NCI-H2227 treated with DMSO at 0.1 percent for 48 hours (cell line): Measurements from ENCODE around the gene STMP1.
"Not testable (repeated sequence)": the region's sequence is repeated elsewhere in the genome, so short reads cannot be mapped to it uniquely, and the experiment has no call there.

Experiments used
- DNase-seq: peaks from one replicate; lab custom pipeline; 2025; lab: John Stamatoyannopoulos, UW

The STMP1 gene

DNA sequence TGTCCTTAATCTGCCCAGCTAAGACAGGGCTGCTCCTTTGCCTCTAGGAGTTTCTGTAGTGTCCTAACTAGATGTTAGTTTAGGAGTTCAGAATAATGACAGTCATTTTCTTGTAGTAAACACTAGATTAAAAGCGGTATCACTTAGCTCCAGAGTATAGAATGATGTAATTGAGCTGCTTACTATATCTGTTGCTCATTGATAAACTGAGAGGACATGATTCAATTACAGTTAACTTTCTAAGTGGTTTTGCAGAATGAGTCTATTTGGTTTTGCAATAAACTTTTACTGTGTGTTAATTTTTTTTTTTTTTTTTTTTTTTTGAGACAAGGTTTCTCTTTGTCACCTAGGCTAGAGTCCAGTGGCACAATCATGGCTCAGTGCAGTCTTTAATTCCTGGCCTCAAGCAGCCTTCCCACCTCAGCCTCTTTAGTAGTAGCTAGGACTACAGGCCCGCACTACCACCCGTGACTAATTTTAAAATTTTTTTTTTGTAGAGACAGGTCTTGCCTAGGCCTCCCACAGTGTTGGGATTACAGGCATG is 1.8 kb downstream of the STMP1 start:
- no peak for DNase-seq

DNA sequence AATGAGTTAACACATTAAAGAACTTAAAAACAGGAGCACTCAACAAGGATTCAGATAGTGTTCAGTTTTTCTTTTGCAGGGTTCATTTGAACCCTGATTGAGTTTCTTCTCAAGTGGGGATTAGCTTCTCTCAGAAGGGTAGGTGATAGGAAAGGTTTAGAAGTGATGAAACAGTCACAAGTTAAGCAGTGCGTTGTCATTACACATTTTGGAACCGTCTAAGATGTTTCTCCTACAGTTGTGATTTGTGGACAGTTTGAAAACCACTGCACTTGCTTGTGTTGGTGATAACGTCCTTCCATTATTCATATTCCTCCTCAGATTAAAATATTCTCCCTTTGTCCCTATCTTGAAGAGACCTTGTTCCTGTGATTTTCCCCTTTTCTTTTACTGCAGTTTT is 2.7 kb downstream of the STMP1 start:
- no peak for DNase-seq

DNA sequence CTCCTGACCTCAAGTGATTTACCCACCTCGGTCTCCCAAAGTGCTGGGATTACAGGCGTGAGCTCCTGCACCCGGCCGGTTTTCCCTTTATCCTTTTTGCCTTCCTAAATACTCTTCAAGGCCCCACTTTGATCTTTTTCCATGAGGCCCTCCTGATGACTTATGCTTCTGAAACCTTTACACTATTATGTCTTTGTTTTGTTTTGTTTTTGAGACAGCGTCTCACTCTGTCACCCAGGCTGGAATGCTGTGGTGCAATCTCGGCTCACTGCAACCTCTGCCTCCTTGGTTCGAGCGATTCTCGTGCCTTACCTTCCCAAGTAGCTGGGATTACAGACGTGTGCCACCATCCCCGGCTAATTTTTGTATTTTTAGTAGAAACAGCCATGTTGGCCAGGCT is 3.8 kb downstream of the STMP1 start:
- DNase-seq, result no peak

DNA sequence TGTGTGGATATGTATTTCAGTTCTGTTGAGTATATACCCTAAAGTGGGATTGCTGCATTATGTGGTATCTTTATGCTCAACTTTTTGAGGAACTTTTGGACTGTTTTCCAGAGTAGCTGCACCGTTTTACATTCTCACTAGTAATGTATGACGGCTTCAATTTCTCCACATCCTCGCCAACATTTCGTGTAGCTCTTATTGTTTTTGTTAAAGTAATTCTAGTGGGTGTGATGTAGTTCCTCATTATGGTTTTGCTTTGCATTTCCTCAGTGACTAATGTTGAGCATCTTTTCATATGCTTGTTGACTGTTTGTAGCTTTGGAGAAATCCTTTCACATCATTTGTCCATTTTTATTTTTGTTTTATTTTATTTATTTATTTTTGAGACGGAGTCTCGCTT is 4.5 kb downstream of the STMP1 start:
- no peak for DNase-seq

DNA sequence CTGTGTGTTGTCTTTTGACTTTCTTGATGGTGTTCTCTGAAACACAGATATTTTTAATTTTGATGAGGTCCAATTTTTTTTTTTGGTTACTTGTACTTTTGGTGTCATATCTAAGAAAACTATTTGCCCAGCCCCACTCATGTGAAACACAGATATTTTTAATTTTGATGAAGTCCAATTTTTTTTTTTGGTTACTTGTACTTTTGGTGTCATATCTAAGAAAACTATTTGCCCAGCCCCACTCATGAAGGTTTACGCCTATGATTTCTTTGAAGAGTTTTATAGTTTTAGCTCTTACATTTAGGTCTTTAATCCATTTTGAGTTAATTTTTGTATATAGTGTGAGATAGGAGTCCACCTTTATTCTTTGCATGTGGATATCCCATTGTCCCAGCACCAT is 5.3 kb downstream of the STMP1 start:
- DNase-seq, result not testable (repeated sequence)

DNA sequence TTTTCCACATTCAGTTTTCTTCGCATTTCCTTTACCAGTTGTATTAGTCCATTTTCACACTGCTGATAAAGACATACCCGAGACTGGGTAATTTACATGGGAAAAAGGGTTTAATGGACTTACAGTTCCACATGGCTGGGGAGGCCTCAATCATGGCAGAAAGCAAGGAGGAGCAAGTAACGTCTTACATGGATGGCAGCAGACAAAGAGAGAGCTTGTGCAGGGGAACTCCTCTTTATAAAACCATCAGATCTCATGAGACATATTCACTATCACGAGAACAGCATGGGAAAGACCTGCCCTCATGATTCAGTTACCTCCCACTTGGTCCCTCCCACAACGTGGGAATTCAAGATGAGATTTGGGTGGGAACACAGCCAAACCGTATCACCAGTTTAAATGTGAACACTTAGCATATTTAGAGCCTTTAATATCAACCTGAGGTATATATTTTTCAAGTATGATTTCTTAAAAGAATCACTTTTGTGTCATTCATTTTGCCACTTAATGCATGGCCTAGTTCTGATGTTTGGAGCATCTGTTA is 6.6 kb downstream of the STMP1 start:
- not testable (repeated sequence) for DNase-seq

DNA sequence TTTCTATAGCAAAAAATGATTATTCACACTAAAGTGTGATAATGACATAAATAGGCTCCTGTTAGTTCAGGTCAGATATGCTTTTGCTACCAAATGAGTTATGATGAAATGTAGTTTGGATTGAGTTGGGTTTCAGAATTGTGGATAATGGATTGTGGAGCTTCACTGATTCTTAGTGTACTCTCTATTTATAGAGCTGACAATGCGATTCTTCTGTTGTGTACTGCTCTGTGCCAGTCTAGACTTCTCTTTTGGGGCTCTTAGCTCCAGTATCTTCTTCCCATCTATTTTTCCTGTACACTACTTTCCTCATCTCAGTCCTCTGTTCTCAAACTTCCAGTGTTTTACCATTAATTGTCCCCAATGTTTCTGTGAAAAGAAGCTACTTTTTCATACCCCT is 7.5 kb downstream of the STMP1 start:
- DNase-seq, result no peak

DNA sequence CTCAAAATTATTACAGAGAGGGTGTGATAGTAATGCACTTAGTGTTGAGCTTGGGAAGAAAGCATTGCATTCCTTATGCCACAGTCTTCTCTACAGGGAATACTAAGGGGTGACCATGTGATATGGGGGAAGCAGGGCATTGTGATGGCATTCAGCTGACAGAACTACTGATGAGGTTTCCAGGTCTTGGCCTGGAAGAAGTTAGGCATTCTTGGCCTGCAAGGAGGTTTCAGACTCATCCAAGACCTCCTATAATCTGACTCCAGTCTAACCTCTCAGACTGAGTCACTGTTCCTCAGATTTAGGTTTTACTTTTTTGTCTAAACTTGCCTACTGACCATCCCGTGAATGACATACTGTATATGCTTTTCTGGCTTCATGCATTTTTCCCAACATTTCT is 7.9 kb downstream of the STMP1 start:
- no peak for DNase-seq

DNA sequence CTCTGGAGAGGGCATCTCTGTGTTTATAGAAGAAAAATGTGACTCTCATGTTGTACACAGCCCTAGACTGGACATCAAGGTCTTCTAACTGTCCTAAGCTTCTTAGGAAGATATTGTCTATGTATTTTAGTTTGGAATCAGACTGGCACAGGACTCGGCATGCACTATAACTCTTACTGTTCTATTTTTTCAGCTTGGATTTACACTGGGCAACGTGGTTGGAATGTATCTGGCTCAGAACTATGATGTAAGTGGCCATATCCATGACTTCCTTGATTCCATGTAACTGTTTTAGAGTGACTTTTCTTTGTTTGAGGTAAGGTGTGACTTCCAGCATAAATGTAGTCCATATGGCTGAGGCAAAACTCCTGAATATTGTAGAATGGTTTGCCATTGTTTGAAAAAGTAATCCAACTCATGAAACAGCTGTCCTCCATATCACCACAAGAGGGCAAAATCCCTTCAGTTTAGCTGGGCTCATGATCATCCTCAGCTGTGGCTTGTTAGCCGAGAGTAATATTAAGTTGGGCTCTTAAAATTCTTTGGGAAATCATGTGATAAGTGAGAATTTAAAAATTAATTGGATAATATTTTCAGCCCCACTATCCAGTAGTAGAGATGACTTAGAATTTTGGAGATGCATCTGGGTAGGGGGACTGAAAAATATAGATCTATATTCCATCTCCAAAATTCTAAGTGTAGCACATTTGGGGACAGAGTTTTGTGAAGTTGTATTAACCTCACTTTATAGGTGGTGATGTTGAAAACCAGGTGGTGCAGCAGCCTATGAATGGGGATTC is 10.4 kb downstream of the STMP1 start:
- peak; percentile 30 for DNase-seq

DNA sequence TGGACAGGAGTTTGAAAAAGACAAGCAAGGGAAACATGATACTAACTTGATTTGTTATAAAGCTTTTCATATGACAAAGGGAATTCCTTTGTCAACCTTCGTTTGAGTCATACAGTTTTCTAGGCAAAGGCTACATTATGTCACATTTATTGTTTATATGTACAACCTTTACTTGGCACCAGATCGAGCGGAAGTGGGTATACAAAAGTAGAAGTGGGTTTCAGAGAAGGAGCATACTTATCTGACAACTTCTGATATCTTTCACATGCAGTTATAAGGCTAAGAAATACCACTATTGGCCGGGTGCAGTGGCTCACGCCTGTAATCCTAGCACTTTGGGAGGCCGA is 11.0 kb downstream of the STMP1 start:
- DNase-seq, result no peak

DNA sequence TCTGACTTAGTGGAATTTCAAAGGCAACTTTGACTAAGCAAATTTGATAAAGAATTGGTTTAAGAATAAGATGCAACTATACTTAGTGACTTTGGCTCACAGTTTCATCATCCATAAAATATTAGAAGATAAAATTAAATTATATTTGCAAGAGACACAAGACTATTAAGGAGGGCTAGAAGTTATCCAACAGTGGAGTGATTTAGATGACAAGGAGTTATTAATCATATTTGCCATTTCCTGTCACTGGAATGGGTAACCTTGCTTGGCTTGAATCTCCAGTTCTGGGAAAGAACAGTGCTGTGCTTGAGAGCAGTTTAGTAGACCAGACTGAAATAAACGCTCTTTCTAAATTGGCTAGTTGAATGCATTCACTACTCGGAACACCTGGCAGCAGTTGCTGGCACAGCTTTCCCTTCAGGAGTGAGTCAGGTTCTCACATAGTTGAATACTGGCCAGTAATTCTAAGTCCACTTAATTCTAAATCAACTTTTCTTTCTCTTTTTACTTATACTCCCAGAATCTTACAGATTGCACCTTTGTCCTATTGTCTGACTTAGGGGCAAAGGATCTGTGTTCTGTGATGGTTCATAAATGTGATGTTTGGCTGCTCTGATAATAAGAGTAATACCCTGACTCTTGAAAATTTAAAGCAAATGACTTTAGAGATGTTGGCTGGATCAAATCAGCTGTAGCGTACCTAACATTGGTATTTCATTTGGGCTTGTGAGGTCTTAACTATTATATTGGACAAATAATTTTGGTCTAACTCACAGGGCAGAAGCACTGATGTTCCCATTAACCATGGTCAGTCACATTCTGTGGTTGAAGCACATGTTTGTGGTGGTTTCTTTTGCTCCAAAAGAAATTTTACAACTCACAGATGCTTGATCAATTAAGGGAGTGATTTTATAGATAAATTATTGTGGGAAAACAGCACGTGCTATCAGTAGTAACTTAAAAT is 16.6 kb downstream of the STMP1 start:
- DNase-seq, result no peak

DNA sequence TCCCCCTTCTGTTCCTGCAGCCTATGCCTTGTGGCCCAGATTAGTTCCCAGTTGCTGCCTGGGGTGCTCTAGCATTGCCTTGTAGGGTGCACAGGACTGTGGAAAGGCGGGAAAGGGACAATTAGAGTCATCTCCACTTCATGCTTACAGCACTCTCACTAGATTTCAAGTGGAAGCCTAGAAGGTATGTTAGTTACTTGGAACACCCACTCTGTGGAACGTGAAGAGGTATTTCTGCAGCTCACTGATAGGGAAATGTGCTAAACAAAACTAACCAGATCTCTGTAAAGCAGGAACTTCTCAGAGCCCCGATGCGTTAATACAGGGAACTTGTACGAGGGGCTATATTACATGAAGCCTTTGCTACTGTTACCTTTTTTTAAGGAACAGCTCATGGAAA is 19.4 kb downstream of the STMP1 start:
- no peak for DNase-seq

DNA sequence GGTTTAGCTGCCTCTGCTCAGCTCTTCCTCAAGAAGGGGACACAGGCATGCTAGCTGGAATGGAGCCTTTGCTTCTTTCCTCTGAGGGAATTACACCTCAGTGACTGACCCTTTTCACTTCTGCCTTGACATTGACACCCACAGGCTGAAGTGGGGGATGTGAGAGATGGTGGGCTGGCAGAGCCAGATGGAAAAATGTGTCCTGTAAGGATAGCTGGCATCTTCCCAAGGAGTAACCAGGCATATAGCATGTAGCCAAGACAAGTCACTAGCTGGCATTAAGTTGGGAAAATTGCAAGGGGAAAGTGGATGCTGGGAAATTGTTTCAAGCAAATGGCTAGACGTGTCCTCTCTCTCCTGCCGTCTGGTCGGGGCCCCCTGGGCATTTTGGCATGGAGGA is 19.9 kb downstream of the STMP1 start:
- DNase-seq, result no peak

DNA sequence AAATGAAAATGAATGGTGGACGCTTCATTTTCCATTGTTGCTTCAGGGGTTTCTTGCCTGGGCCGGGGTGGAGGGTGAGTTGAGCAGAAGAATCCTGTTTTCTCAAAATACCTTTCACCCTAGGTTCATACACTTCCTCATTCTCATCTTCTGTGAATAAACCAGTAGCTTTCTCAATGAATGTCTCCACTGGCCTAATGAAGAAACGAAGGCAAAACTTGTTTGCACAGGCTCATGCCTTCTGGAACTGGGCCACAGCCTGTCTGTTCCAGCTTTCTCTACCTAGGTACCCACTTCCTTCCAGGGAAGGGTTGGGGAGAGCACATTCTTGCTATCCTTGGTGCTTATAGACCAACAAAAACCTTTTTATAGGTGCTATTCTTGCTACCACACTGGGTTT is 21.3 kb downstream of the STMP1 start:
- no peak for DNase-seq

DNA sequence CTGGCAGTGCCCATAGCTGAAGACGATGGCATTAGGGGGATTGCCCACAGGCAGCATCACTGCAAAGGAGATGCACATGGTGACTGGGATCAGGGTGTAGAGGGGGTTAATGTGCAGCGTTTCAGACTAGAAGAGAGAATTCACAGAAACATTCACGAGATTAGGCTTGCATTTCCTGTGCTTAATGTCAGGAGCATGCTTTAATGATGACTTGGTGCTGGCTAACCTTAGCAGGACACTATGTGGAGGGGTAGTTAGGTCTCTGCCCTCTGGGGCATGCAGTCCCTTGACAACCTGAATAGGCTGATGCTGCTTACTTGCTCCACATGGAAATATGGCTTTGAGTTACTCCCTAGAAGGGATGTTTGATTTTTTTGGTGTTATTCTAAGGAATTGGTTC is 21.8 kb downstream of the STMP1 start:
- no peak for DNase-seq

DNA sequence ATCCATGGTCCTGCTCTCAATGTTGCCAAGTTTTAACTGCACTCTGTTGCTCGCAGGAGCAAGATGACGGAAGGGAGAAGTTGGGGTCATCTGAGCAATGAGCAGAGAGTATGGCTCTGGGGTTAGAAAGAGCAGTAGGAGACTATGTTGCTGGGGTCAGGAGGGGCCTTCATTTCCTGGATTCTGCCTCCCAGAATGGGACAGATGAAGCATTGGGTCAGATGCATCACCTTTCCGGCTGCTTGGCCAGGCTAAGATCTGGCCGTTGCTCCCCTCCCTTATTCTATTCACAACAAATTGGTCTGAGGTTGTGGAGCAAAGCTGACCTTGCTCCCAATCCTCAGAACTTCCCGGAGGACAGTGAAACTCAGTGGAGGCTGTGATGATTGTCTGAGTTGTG is 22.4 kb downstream of the STMP1 start:
- DNase-seq, result no peak

DNA sequence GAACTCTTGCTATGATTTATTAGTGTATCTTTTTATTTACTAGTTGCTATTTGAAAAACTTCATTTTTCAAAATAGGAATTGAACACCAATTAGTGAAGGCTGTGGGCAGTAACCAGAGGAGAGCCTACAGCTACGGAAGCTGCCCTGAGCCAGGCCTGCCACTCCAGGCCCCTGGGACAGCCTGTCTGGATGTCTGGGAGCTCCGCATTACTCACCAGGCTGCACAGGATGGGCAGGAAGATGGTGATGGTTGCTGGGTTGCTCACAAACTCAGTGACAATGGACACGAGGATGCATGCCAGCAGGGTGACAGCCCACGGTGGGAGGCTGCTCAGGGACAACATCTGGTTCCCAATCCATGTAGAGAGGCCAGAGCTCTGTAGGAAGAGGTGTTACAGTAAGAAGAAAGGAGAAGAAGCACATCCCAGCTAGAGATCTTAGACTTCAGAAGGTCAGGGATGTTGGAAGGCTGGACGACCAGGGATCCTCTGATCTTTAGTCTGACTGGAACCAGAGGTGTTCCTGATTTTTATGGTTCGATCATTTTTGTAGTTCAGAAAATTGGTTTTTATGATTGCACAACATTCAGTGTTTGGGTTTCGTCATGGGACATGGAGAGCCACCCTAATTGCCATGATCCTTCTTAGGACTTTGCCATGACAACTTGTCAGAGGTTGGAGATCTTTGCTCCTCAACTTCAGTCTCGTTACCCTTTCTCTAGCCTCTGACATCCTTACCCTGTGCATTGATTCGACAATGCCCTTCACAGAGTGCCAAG is 23.2 kb downstream of the STMP1 start:
- no peak for DNase-seq

DNA sequence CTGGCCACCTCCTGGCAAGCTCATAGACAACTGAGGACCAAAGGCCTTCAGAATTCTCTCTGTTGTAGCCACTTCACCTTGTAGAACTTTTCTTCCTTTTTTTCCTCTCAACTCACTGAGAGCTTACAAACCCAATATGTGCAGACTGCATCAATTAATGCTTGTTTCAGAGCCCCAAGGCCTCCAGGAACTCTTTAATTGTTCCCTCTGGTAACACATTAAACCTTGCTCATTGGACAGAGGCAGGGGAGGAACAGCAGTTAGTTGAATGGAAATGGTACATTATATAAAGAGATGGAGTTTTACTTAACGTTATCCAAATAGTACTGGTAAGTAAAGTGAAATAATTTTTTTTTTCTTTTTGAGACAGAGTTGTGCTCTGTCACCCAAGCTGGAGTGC is 25.2 kb downstream of the STMP1 start:
- no peak for DNase-seq

DNA sequence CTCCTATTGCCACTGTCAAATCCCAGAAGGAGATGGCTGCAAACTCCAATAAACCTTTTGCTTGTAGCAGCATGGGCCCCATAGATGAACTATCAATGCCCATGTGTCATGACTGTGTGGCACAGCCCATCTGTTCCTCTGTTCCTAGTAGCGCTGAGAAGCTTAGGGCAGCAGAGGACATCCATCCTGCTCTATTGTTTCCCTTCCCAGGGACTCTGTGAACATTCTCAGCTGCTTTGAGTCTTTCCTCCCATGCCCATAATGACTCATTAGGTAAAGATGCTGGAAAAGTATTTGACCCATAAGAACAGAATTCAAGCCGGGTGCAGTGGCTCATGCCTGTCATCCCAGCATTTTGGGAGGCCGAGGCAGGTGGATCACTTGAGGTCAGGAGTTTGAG is 28.3 kb downstream of the STMP1 start:
- no peak for DNase-seq

DNA sequence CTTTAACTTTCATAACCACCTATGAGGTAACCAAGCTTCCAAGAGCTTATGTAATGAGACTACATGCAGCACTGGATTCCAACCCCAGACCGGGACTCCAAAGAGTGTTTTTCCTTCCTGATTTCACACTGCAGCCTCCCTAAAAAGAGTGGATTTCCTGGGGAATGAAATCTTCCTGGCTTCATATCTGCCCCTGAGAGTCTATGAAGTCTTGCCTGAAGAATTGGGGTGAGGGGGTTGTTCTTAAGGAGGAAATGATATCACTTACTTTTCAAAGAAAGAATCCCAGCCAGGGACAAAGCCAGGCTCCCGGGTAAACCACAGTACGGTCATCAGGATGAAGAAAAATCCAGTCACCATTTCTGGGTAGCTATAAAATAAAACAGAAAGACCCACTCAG is 29.7 kb downstream of the STMP1 start:
- no peak for DNase-seq

DNA sequence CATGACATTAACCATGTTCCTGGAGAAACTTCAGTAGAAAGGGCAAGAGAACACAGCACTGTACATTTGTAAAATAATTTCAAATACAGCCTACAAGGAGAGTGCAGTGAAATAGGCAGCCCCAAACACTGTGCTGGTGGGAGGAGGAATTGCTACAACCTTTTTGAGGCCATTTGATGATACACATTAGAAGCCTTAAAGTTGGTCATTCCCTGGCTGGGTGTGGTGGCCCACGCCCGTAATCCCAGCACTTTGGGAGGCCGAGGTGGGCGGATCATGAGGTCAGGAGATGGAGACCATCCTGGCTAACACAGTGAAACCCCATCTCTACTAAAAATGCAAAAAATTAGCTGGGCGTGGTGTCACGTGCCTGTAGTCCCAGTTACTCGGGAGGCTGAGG is 30.3 kb downstream of the STMP1 start:
- not testable (repeated sequence) for DNase-seq

DNA sequence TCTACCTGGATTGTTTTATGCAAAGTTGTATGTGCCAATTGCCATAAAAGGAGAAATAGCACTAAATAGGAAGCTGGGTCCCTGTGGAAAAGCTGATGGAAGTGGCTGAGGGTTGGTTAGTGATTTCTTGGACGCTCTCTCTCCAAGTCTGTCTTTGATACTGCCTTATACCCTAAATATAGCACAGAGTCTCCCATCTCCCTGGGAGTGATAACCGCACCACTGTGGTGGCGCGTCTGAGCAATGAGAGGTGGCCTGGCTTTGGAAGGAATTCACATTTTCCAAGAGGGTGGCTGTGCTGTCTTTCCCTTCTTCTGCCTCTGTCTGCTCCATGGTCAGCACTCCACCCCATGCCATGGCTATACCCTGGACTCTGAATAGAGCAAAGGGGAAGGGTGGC is 31.2 kb downstream of the STMP1 start:
- DNase-seq, result no peak
